T-helper 9 cell (primary cell): Measurements from ENCODE around the gene SLC44A5.
"Not testable (repeated sequence)": the region's sequence is repeated elsewhere in the genome, so short reads cannot be mapped to it uniquely, and the experiment has no call there.

Experiments used
- DNase-seq: peaks from one replicate; pipeline ENCODE4 v3.0.0-alpha.2; 2020
- total RNA-seq, 2 donors: gene quantifications; one replicate each; lab custom pipeline; 2026; lab: John Stamatoyannopoulos, UW

SLC44A5 gene
- 0 to 2.7 reads per million in 2 donors for total RNA-seq

- DNase-seq: no peak
Measured at GRCh38 chr1:75611014-75611413, at the start of gene SLC44A5. Gene SLC44A5, minus strand, starts transcription at chr1:75611114. Its CDS starts 69,667 bp downstream, at chr1:75541447.

- no peak for DNase-seq
Measured at GRCh38 chr1:75655931-75656330, 45.0 kb upstream of the SLC44A5 start.

GRCh38 chr1:75647183-75647582 is 36.3 kb upstream of the SLC44A5 start:
- not testable (repeated sequence) for DNase-seq

DNA sequence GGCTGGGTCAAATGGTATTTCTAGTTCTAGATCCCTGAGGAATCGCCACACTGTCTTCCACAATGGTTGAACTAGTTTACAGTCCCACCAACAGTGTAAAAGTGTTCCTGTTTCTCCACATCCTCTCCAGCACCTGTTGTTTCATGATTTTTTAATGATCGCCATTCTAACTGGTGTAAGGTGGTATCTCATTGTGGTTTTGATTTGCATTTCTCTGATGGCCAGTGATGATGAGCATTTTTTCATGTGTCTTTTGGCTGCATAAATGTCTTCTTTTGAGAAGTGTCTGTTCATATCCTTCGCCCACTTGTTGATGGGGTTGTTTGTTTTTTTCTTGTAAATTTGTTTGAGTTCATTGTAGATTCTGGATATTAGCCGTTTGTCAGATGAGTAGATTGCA is 34.2 kb upstream of the SLC44A5 start:
- DNase-seq: not testable (repeated sequence)

DNA sequence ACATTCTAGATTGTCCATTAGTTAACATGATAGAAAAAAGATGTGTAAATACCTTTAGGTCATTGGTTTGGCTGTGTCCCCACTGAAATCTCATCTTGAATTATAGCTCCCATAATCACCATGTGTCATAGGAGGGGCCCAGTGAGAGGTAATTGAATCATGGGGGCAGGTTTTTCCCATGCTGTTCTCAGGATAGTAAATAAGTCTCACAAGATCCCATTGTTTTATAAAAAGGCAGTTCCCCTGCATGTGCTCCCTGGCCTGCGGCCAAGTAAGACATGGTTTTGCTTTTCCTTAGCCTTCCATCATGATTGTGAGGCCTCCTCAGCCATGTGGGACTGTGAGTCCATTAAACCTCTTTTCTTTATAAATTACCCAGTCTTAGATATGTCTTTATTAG is 32.5 kb upstream of the SLC44A5 start:
- DNase-seq: no peak

GRCh38 chr1:75641325-75641724 is 30.4 kb upstream of the SLC44A5 start:
- DNase-seq: no peak

DNA sequence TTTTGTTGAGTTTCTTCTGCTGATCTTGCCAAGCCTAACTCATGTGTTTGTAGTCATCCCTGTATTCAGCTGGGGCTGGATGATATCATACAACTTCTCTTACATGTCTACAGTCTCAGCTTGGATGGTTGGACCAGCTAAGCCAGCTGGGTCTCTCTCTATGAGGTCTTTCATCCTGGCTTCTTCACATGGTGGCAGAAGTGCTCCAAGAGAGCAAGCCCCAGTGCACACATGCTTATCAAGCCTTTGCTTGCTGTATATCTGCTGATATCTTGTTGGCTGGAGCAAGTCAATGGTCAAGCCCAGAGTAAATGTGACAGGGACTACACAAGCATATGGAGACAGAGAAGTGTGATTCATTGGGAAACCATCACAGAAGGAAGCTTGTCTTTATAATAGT is 29.2 kb upstream of the SLC44A5 start:
- DNase-seq: no peak

- DNase-seq: no peak
Measured at GRCh38 chr1:75632350-75632949, 21.5 kb upstream of the SLC44A5 start.

DNA sequence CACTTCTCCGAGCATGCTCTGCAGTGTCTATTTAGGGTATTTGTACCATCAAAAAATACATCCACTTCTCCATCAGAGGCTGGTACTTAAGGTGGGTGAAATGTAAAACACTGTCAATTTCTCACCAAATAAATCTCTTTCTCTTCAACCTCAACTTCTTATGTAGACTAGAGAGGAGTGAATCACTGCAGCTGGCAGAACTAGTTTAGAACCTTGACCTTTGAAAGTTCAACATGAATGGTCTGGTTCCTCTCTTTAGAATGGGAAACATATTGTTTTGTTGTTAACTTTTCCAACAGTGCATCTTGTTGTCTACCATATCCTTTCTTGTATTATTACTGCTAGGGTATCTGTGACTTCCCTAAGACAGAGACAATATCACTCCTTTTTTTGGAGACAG is 20.1 kb upstream of the SLC44A5 start:
- no peak for DNase-seq

- DNase-seq: no peak
Measured at GRCh38 chr1:75630004-75630594, 19.2 kb upstream of the SLC44A5 start.

GRCh38 chr1:75625795-75626194 is 14.9 kb upstream of the SLC44A5 start:
- DNase-seq: no peak

GRCh38 chr1:75618382-75618781 is 7.5 kb upstream of the SLC44A5 start:
- no peak for DNase-seq

- no peak for DNase-seq
Measured at GRCh38 chr1:75616436-75617433, 5.8 kb upstream of the SLC44A5 start.

DNA sequence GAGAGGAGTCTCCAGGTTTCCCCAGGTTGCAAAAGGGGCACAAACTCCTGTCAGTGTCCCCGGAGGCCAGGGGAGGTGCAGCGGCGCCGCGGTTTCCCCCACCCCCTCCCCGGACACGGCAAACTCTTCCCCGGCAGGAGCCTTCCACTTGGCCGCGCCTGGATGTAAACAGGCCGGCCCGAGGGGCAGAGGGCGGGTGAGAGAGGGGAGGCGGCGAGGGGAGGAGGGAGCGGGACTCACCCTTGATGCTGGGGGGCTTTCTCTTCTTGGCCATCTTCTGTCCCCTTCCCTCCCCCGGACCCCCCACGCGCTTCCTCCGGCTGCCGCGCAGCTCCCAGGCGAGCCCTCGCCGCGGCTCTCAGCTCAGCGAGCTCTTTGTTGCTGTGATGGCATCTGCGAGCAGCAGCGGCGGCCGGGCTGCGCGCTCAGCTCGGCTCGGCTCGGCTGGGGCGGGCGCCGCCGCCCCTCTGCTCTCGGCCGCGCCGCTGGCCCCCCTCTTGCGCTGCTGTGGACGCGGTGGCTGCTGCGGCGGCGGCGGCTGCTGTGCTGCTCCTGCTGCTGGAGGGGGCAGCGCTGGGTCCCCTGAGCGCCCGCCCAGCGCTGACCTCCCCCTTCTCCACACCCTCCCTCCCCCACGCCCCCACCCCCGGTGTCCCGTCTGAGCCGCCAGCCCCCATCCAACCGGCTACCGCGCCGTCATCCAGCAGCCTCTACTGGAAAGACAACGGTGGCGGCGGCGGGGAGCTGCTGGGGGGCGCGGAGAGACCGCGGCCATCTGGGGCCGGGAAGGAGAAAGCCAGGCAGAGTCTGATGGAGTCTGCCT is 4.9 kb upstream of the SLC44A5 start:
- DNase-seq: no peak

DNA sequence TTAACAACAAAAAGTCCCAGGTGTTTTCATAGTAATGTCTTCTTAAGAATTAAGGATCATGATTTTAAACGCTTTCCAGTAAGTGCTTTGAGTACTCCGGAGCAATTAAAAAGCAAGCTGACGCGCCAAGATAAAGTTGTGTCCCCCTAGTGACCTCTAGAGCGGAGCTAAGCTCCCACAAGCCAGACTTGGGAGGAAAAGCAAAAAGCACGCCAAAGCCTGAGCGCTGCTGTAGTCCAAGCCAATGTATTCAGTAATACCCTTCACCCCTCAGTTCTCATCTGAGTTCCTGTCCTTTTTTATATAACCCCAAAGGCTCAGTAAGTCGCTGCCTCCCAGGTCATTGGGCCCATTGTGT is 3.5 kb upstream of the SLC44A5 start:
- DNase-seq: no peak

GRCh38 chr1:75613916-75614315 is 3.0 kb upstream of the SLC44A5 start:
- DNase-seq: no peak

GRCh38 chr1:75612976-75613375 is 2.1 kb upstream of the SLC44A5 start:
- DNase-seq: no peak

DNA sequence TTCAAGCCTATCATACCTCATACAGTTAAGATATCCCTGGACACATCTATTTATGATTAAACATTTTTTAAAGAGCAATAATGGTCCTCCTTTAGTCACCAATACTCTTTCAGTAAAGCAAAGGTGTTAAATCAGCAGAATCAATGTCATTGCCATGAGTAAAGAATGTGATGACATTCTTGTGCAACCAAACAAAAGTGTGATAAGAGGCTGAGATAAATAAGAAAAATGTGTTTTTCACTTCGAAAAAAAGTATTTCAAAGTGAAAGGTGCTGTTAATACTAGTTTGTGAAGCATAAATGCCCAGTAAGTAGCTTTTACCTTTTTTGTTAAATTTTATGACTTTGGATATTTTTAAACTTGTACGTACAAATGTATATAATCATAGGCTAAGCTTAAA is 8.4 kb downstream of the SLC44A5 start:
- no peak for DNase-seq

GRCh38 chr1:75600781-75601180 is 10.1 kb downstream of the SLC44A5 start:
- no peak for DNase-seq

GRCh38 chr1:75594327-75594726 is 16.6 kb downstream of the SLC44A5 start:
- DNase-seq: no peak

DNA sequence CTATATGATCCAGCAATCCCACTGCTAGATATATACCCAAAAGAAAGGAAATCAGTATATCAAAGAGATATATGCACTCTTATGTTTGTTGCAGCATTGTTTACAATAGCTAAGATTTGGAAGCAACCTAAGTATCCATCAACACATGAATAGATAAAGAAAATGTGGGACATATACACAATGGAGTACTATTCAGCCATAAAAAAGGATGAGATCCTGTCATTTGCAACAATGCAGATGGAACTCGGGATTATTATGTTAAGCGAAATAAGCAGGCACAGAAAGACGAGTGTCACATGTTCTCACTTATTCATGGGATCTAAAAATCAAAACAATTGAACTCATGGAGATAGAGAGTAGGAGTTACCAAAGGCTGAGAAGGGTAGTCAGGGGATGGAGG is 17.5 kb downstream of the SLC44A5 start:
- not testable (repeated sequence) for DNase-seq

- DNase-seq: no peak
Measured at GRCh38 chr1:75589637-75590036, 21.3 kb downstream of the SLC44A5 start.
